BLaER1 treated with 17β-estradiol and CSF1 and Interleukin-3, amounts not matched to agents 10 nM and 100 nM (cell line): Measurements from ENCODE around the gene MOK.

Experiments
- H3K27ac ChIP-seq, 11 experiments: shearing (Covaris generic); formaldehyde crosslinking; 2 replicates each; pipeline ENCODE4 v1.8.1; 2022
- H3K27me3 ChIP-seq, 11 experiments: shearing (Covaris generic); formaldehyde crosslinking; 2 replicates each; pipeline ENCODE4 v1.8.1; 2022
- H3K36me3 ChIP-seq, 11 experiments: shearing (Covaris generic); formaldehyde crosslinking; 2 replicates each; pipeline ENCODE4 v1.8.1; 2022
- H3K4me1 ChIP-seq, 10 experiments: shearing (Covaris generic); formaldehyde crosslinking; 2 replicates each; pipeline ENCODE4 v1.8.1; 2022
- H3K4me2 ChIP-seq, 11 experiments: shearing (Covaris generic); formaldehyde crosslinking; 2 replicates each; pipeline ENCODE4 v1.8.1; 2022
- H3K4me3 ChIP-seq, 10 experiments: shearing (Covaris generic); formaldehyde crosslinking; 2 replicates each; pipeline ENCODE4 v1.8.1; 2022
- H3K9ac ChIP-seq, 11 experiments: shearing (Covaris generic); formaldehyde crosslinking; 2 replicates each; pipeline ENCODE4 v1.8.1; 2022
- H3K9me3 ChIP-seq, 11 experiments: shearing (Covaris generic); formaldehyde crosslinking; replicated peaks in 1 of 11; 2 replicates each; pipeline ENCODE4 v1.8.1; 2022
- H4K20me1 ChIP-seq, 11 experiments: shearing (Covaris generic); formaldehyde crosslinking; 2 replicates each; pipeline ENCODE4 v1.8.1; 2022
- Cebpa-rat ChIP-seq, 11 experiments: shearing (Covaris generic); IDR thresholded peaks; 2 replicates each; pipeline ENCODE4 v1.8.1; 2022

The MOK gene

DNA sequence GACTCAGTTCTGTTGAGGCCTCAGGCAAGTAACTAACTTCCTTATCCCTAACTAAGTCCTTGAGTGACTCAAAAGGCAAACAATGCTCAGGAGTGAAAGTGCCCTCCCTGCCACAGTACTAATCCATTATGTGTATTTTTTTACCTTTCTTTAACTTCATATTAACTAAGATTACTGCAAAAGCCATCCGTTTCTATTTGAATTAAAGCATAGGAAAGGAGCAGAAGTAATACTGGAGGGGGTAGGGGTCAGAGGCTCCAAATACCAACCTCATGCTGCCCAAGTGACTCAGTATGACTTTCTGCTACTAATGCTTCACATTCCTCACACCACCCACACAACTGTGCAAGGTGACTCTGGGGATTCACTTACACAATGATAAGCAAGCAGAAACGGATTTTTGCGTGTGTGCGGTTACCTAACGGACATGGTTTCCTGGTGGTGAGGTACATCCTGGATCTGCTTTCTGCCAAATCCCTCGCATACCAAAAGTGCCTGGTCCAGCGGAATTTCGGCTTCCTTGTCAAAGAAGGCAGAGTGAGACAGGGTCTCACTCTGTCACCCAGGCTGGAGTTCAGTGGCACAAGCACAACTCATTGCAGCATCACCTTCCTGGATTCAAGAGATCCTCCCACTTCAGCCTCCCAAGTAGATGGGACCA, 25.1 kb downstream of the MOK start:
- H3K27ac ChIP-seq: no peak overlapping the region
- H3K4me1 ChIP-seq: no peaks in the 10 kb centered on the region; a peak in 1 of 20 replicates

GRCh38 chr14:102279282-102279681, 25.7 kb downstream of the MOK start:
- H3K36me3 ChIP-seq: no peaks in the 10 kb centered on the region
- H3K4me3 ChIP-seq: no peak overlapping the region
- no peaks in the 10 kb centered on the region for H4K20me1 ChIP-seq
- TF ChIP-seq Cebpa-rat (IDR thresholded peaks at IDR 0.05): no peak
- no peak overlapping the region for H3K4me2 ChIP-seq
- H3K4me1 ChIP-seq: no peaks in the 10 kb centered on the region; a peak in 1 of 20 replicates
- no peak overlapping the region for H3K9ac ChIP-seq
- H3K9me3 ChIP-seq: peaks cover 0 to 10% (median 5%) of the 10 kb centered on the region in 11 experiments; a peak in 2 of 22 replicates
- H3K27me3 ChIP-seq: no peaks in the 10 kb centered on the region
- no peak overlapping the region for H3K27ac ChIP-seq

More for the DNA sequence above, 25.1 kb downstream of the MOK start:
- H3K4me3 ChIP-seq: no peak overlapping the region
- no peak overlapping the region for H3K4me2 ChIP-seq
- no peaks in the 10 kb centered on the region for H3K27me3 ChIP-seq
- no peak for TF ChIP-seq Cebpa-rat (IDR thresholded peaks at IDR 0.05)
- no peaks in the 10 kb centered on the region for H4K20me1 ChIP-seq
- peaks cover 0 to 6% (median under 1%) of the 10 kb centered on the region in 11 experiments; a peak in 2 of 22 replicates for H3K9me3 ChIP-seq
- H3K36me3 ChIP-seq: no peaks in the 10 kb centered on the region
- no peak overlapping the region for H3K9ac ChIP-seq

DNA sequence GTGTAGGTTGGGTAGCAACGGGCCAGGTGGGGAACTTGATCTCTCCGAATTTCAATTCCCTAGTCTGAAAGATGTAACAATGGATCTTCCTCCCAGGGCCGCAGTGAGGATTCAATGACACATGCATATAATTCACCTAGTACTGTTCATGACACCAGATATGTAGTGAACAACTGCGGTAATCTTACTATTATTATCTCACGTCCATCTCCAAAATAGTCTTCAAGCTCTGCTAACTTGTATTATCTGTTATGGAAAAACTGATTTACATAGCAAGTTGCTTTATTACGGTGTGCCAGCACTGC, 26.4 kb downstream of the MOK start:
- H4K20me1 ChIP-seq: no peaks in the 10 kb centered on the region
- no peak overlapping the region for H3K9ac ChIP-seq
- peaks cover 0 to 10% (median 5%) of the 10 kb centered on the region in 11 experiments; a peak in 2 of 22 replicates for H3K9me3 ChIP-seq
- no peak overlapping the region for H3K4me3 ChIP-seq
- no peaks in the 10 kb centered on the region for H3K36me3 ChIP-seq
- no peaks in the 10 kb centered on the region; a peak in 1 of 20 replicates for H3K4me1 ChIP-seq
- no peak overlapping the region for H3K27ac ChIP-seq
- H3K4me2 ChIP-seq: no peak overlapping the region
- no peaks in the 10 kb centered on the region for H3K27me3 ChIP-seq
- no peak for TF ChIP-seq Cebpa-rat (IDR thresholded peaks at IDR 0.05)

DNA sequence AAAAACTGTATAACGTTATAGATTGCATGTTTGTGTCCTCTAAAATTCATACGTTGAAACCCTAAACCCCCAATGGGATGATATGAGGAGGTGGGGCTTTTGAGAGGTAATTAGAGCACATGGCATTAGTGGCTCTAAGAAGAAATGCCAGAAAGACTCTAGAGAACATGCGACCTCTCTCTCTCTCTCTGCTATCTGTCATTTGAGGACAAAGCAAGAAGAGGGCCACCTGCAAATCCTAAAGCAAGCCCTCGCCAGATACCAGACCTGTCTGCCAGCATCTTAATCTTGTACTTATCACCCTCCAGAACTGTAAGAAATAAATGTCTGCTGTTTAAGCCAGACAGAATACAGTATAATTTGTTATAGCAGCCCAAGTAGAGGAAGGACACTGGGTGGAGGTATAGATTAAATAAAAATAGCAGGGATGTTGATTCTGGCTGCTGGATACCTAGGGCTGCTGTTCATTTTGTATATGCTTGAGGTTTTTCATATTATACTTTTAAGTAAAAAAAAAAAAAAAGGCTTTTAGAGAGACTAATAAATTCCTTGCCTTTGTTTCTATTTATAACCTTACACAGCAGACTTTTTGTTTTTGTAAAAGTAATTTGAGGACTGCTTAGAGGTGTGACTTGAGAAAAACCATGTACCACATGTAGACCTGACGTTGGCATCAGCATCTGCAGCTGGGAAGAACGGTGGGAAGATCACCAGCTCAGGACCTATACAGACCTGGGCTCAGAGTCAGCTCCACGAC, 26.9 kb downstream of the MOK start:
- TF ChIP-seq Cebpa-rat (IDR thresholded peaks at IDR 0.05): no peak
- H3K9ac ChIP-seq: no peak overlapping the region
- H3K27ac ChIP-seq: no peak overlapping the region
- peaks cover 0 to 10% (median 5%) of the 10 kb centered on the region in 11 experiments; a peak in 2 of 22 replicates for H3K9me3 ChIP-seq
- H3K36me3 ChIP-seq: no peaks in the 10 kb centered on the region
- H3K4me1 ChIP-seq: no peaks in the 10 kb centered on the region; a peak in 1 of 20 replicates
- no peak overlapping the region for H3K4me2 ChIP-seq
- H4K20me1 ChIP-seq: no peaks in the 10 kb centered on the region
- no peak overlapping the region for H3K4me3 ChIP-seq
- H3K27me3 ChIP-seq: no peaks in the 10 kb centered on the region

- no peaks in the 10 kb centered on the region; a peak in 1 of 20 replicates for H3K4me1 ChIP-seq
- no peak overlapping the region for H3K27ac ChIP-seq
- H3K9ac ChIP-seq: no peak overlapping the region
- no peak overlapping the region for H3K4me2 ChIP-seq
- no peaks in the 10 kb centered on the region for H3K36me3 ChIP-seq
- H3K4me3 ChIP-seq: no peak overlapping the region
- no peak for TF ChIP-seq Cebpa-rat (IDR thresholded peaks at IDR 0.05)
- peaks cover 0 to 10% (median 5%) of the 10 kb centered on the region in 11 experiments; a peak in 2 of 22 replicates for H3K9me3 ChIP-seq
- H3K27me3 ChIP-seq: no peaks in the 10 kb centered on the region
- H4K20me1 ChIP-seq: no peaks in the 10 kb centered on the region
Observed at GRCh38 chr14:102275866-102276265, 29.1 kb downstream of the MOK start.

- Histone ChIP-seq H3K9me3 (peaks cover 0 to 10% (median 5%) of the 10 kb centered on the region in 11 experiments; a peak in 2 of 22 replicates), H3K36me3 (no peaks in the 10 kb centered on the region), H3K4me1 (no peaks in the 10 kb centered on the region), H3K9ac (no peak overlapping the region), H3K27me3 (no peaks in the 10 kb centered on the region), H4K20me1 (no peaks in the 10 kb centered on the region), H3K27ac (no peak overlapping the region), H3K4me2 (no peak overlapping the region), H3K4me3 (no peak overlapping the region)
- no peak for TF ChIP-seq Cebpa-rat (IDR thresholded peaks at IDR 0.05)
Observed at GRCh38 chr14:102272392-102272791, 32.6 kb downstream of the MOK start.

- H3K4me1 ChIP-seq: no peaks in the 10 kb centered on the region
- H3K9me3 ChIP-seq: no peaks in the 10 kb centered on the region
- H3K27ac ChIP-seq: no peak overlapping the region
- no peaks in the 10 kb centered on the region for H3K36me3 ChIP-seq
- H3K4me2 ChIP-seq: no peak overlapping the region
- no peak for TF ChIP-seq Cebpa-rat (IDR thresholded peaks at IDR 0.05)
- H3K4me3 ChIP-seq: no peak overlapping the region
- no peaks in the 10 kb centered on the region for H3K27me3 ChIP-seq
- H4K20me1 ChIP-seq: no peaks in the 10 kb centered on the region
- H3K9ac ChIP-seq: no peak overlapping the region
Observed at GRCh38 chr14:102264775-102265174, 40.2 kb downstream of the MOK start.

DNA sequence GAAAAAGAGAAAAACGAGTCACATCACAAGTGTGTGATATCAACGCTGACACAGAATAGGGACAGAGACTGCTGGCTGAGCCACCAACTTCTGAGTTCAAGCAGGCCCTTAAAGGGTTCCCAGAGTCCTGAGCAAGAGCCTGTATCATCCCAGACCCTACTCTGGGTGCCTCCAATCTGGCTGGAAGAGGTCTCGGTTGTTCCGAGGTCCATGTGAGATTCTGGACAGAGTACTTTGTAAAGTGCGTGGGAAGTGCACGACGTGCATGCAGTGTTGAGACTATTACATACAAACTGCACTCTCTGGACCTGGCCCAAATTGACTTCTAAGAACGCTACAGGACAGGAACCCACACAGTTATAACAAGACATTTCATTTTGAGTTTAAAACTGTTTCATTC, 40.6 kb downstream of the MOK start:
- Histone ChIP-seq H3K9ac (no peak overlapping the region), H3K4me2 (no peak overlapping the region), H3K27ac (no peak overlapping the region), H3K4me1 (no peaks in the 10 kb centered on the region), H3K36me3 (no peaks in the 10 kb centered on the region), H3K4me3 (no peak overlapping the region), H4K20me1 (no peaks in the 10 kb centered on the region), H3K9me3 (no peaks in the 10 kb centered on the region), H3K27me3 (no peaks in the 10 kb centered on the region)
- TF ChIP-seq Cebpa-rat (IDR thresholded peaks at IDR 0.05): no peak

- Histone ChIP-seq H3K9me3 (no peaks in the 10 kb centered on the region), H3K27me3 (no peaks in the 10 kb centered on the region), H3K36me3 (no peaks in the 10 kb centered on the region), H3K9ac (no peak overlapping the region), H3K4me1 (no peaks in the 10 kb centered on the region), H4K20me1 (no peaks in the 10 kb centered on the region), H3K27ac (no peak overlapping the region), H3K4me3 (no peak overlapping the region), H3K4me2 (no peak overlapping the region)
- TF ChIP-seq Cebpa-rat (IDR thresholded peaks at IDR 0.05): no peak
Observed at GRCh38 chr14:102262929-102263462, 42.0 kb downstream of the MOK start.
